ENCODE results near the gene ELF4.

DNA sequence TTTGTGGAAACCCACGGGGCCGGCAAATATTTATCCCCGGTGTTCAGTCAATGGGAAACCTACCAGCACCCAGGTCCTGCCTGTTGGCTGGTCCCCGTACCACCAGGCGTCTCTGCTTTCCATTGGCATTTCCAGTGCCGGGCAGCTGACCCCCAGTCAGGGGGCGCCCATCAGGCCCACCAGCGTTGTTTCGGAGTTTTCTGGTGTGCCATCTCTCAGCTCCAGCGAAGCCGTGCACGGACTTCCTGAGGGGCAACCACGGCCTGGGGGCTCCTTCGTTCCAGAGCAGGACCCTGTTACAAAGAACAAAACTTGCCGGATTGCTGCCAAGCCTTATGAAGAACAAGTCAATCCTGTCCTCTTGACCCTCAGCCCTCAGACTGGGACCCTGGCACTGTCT is 95.1 kb downstream of the ELF4 start:
- TF ChIP-seq, protein P1, sequence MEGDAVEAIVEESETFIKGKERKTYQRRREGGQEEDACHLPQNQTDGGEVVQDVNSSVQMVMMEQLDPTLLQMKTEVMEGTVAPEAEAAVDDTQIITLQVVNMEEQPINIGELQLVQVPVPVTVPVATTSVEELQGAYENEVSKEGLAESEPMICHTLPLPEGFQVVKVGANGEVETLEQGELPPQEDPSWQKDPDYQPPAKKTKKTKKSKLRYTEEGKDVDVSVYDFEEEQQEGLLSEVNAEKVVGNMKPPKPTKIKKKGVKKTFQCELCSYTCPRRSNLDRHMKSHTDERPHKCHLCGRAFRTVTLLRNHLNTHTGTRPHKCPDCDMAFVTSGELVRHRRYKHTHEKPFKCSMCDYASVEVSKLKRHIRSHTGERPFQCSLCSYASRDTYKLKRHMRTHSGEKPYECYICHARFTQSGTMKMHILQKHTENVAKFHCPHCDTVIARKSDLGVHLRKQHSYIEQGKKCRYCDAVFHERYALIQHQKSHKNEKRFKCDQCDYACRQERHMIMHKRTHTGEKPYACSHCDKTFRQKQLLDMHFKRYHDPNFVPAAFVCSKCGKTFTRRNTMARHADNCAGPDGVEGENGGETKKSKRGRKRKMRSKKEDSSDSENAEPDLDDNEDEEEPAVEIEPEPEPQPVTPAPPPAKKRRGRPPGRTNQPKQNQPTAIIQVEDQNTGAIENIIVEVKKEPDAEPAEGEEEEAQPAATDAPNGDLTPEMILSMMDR (IDR thresholded peaks at IDR 0.05) = no peak
- TF ChIP-seq POLR2AphosphoS5 (IDR thresholded peaks at IDR 0.05) = no peak

Data from prostate gland (tissue), 2 donors.